ENCODE data around the gene ASPHD2.

GRCh38 chr22:26463688-26464087, 34.6 kb downstream of the ASPHD2 start:
- TF ChIP-seq CTCF (IDR thresholded peaks at IDR 0.05) (no peak), POLR2A (IDR thresholded peaks at IDR 0.05) (no peak)

All from lower leg skin (tissue), 3 donors.